Stimulated activated CD4-positive, alpha-beta T cell treated with anti-CD3 and anti-CD28 coated beads, TNF-alpha, amount 100 ng/mL, for 48 hours (primary cell): ENCODE results near the gene CNPY1.
A peak's percentile ranks its signal among the peaks of the same experiment; 100 is the strongest.

ENCODE experiments used
- DNase-seq, 3 donors: peaks; one replicate each; pipeline ENCODE4 v3.0.0-alpha.2; 2020; ENCODE audit warnings: low read depth in 3 of 3

The CNPY1 gene

GRCh38 chr7:155558961-155559360 lies 12.6 kb upstream of the CNPY1 start:
- DNase-seq: no peak

- no peak for DNase-seq
Observed at GRCh38 chr7:155558351-155558750, 12.0 kb upstream of the CNPY1 start.

DNA sequence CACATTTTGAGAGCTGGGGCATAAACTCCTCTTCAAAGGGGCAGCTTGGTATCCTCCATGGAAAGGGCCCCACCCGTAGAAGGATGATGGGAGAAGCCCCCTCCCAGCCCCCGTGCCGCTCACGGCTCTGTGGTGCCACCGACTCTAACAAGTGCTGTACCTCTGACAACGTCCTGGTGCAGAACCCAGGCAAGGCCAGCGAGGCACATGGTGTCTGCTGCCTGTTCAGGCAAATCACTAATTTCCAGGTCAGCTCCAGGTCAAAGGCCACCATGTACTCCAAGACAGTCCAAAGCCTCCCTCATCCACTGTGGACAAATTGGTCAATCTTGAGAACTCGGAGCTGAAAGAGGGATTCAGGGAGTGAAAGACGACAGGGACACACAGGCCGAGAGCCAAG lies 11.4 kb upstream of the CNPY1 start:
- DNase-seq: no peak

- no peak for DNase-seq
Observed at GRCh38 chr7:155556763-155557162, 10.4 kb upstream of the CNPY1 start.

GRCh38 chr7:155555116-155555695 lies 8.8 kb upstream of the CNPY1 start:
- DNase-seq: no peak

DNA sequence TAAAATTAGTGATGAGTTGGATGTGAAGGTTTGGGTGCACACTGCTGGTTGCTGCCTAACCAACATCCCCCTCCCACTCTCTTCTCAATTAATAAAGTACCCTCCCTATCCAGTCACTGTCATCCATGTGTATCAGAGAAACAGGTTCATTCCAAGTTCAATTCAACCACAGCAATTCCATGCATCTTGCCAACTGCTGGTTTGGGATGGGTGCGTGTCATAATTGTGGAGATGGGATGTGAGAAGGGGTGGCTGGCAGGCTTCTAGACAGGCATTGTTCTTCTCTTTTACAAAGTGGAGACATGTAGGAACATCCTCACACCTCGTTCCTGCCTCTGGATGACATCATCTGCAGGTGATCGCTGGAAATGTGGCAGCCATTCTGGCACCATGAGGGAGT lies 7.5 kb upstream of the CNPY1 start:
- DNase-seq: no peak

GRCh38 chr7:155551785-155552611 lies 5.6 kb upstream of the CNPY1 start:
- no peak for DNase-seq

DNA sequence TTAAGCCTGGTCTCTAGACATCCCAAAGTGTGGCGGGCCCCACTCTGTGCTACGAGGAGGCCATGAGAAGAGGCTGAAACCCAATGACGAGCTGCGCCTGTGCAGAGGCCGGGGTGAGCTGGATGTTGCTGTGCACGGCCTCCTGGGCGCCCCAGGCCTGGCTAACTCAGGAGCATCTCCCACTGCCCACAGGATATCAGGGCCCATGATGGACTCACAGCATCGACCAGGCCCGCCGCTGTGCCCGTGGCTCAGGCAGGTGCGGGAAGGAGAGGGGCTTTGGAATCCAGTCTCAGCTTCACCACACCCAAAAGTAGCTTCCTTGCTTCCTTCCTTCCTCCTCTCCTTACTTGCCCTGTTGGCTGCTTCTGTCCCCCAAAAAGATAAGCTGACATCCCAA lies 4.6 kb upstream of the CNPY1 start:
- no peak for DNase-seq

DNA sequence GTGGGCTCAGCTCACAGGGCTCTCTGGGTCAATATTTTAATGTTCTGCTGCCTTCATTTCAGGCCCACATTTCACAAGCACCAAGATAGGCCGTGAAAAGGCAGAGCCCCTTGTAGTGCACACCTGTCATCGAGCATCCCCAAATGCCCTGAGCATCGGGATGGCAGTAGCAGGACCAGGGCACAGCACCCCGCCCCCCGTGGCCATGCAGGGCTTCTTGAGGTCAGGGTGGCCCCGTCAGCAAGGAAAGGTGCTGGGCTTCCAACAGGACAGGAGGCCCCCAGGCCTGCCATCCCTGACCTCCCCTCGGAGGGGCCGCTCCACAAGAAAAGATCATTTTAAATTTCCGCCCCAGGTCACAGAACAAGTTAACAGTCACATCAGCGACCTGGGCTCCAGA lies 2.9 kb upstream of the CNPY1 start:
- DNase-seq: no peak

- no peak for DNase-seq
Observed at GRCh38 chr7:155547161-155547791, 917 bp upstream of the CNPY1 start.

GRCh38 chr7:155545348-155545747 lies 1.0 kb downstream of the CNPY1 start:
- DNase-seq: no peak

DNA sequence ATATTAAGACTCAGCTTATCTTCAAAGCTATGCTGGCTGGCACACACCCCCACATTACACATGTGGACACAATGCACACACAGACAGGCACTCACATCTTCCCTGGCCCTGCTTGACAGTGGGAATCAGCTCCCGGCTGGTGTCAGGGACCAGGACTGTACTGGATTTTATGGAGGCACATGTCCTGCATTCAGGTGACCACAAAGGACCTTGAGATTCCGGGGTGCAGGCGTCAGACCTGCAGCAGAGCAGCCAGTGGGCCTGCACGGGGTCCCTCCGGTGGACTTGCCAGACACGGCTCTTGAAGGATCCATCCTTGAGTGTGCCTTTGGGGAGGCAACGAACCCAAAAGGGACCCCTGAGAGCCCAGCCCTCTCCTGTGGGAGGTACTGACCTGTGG lies 1.9 kb downstream of the CNPY1 start:
- DNase-seq: no peak

GRCh38 chr7:155543926-155544325 lies 2.4 kb downstream of the CNPY1 start:
- no peak for DNase-seq

- DNase-seq: no peak
Observed at GRCh38 chr7:155543011-155543876, 3.1 kb downstream of the CNPY1 start.

GRCh38 chr7:155541986-155542675 lies 4.2 kb downstream of the CNPY1 start:
- no peak for DNase-seq

- no peak for DNase-seq
Observed at GRCh38 chr7:155540553-155540952, 5.8 kb downstream of the CNPY1 start.

DNA sequence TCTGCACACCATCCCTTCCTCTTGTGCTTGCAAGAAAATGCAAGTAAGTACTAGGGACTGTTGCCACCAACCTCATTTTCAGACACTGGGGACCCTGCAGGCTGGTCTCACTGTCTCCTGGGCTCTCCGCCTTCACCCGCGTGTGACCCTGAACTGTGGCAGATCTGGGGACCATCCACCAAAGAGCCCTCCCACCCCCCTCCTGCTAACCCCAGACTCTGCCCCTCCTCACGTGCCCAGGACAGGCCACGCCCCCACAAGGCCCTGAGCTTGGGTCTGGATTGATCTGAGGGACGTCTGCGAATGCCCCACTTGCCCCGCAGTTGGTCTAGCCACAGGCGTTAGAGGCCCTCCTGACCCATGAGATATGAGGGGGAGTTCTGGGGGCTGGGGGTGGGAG lies 8.1 kb downstream of the CNPY1 start:
- DNase-seq: no peak

- DNase-seq: no peak
Observed at GRCh38 chr7:155536451-155536850, 9.9 kb downstream of the CNPY1 start.

DNA sequence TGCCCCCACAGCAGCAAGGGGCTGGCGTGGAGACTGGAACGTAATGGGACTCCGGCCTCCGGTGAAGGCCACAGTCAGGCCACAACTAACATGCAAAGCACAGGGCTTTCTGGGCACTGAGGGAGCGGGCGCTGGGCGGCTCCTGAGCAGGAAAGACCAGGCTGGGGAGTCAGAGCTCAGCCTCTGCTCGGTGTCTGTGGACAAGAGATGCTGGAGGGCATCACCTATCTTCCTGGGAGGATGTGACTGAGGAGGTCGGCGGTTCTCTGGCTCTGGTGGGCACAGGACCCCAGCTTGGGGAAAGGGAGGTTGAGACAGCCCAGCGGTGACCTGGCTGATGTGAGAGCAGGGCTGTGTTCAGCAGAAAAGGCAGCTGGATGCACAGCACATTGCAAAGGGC lies 11.7 kb downstream of the CNPY1 start:
- DNase-seq: no peak

- peak in 2 of 3 donors; percentile 10 to 39 for DNase-seq
Observed at GRCh38 chr7:155533827-155534690, 12.3 kb downstream of the CNPY1 start.
